CD14-positive monocyte (primary cell): ENCODE results near the gene WDR86. TPM values are rescaled to one million over a fixed set of nuclear protein-coding genes. Genes with fewer than 3 reads are reported as not detected.

ENCODE experiments used
- DNase-seq, 3 donors: peaks; one replicate each; pipeline ENCODE4 v3.0.0-alpha.2; 2011 to 2022
- H2AFZ ChIP-seq: 2 replicates; pipeline ENCODE4 v1.6.0; 2012; ENCODE audit warnings: mild to moderate bottlenecking, low read depth, low read length, inconsistent platforms; ENCODE audit not compliant: insufficient read depth, poor library complexity, severe bottlenecking
- H3K27ac ChIP-seq, 2 donors: 1 replicate in 1 of 2; 2 replicates in 1 of 2; pipeline ENCODE4 v1.5.1; 2012 to 2013; ENCODE audit warnings: low read length in 2 of 2, control low read depth in 1 of 2, inconsistent platforms in 1 of 2, low read depth in 1 of 2, mild to moderate bottlenecking in 1 of 2
- H3K27me3 ChIP-seq, 2 donors: one replicate each; pipeline versions ENCODE4 v1.6.0 to v1.6.1; 2011 to 2013; ENCODE audit warnings: low read length in 2 of 2; ENCODE audit not compliant: control insufficient read depth in 2 of 2, insufficient read depth in 2 of 2
- H3K36me3 ChIP-seq, 2 donors: replicated peaks in 1 of 2; 1 replicate in 1 of 2; 2 replicates in 1 of 2; pipeline versions ENCODE4 v1.5.1 to v1.6.1; 2012 to 2013; ENCODE audit warnings: low read length in 2 of 2, control low read depth in 1 of 2, inconsistent platforms in 1 of 2, mild to moderate bottlenecking in 1 of 2; ENCODE audit not compliant: insufficient read depth in 2 of 2, control insufficient read depth in 1 of 2
- H3K4me1 ChIP-seq, 2 donors: 1 replicate in 1 of 2; 2 replicates in 1 of 2; pipeline versions ENCODE4 v1.5.1 to v1.6.1; 2012 to 2013; ENCODE audit warnings: low read length in 2 of 2, control low read depth in 1 of 2, inconsistent platforms in 1 of 2, mild to moderate bottlenecking in 1 of 2, moderate library complexity in 1 of 2; ENCODE audit not compliant: insufficient read depth in 2 of 2, control insufficient read depth in 1 of 2
- H3K4me2 ChIP-seq: replicated peaks from 2 replicates; pipeline ENCODE3; 2012; ENCODE audit warnings: low read length, moderate library complexity, mild to moderate bottlenecking; ENCODE audit not compliant: poor library complexity, severe bottlenecking; ENCODE audit errors: extremely low read depth
- H3K4me3 ChIP-seq, 3 experiments: fragments of 200-600 bp in 1 of 3; sonication (generic) in 1 of 3; replicated peaks in 1 of 3; 1 replicate in 2 of 3; 2 replicates in 1 of 3; pipeline ENCODE4 v1.5.1; 2011 to 2013; ENCODE audit warnings: low read length in 3 of 3, mild to moderate bottlenecking in 3 of 3, control low read depth in 2 of 3, low read depth in 2 of 3, inconsistent platforms in 1 of 3, moderate library complexity in 1 of 3
- H3K79me2 ChIP-seq: 2 replicates; pipeline ENCODE4 v1.6.0; 2012; ENCODE audit warnings: mild to moderate bottlenecking, control low read depth, inconsistent platforms, low read length, moderate library complexity; ENCODE audit not compliant: insufficient read depth
- H3K9ac ChIP-seq: 2 replicates; pipeline ENCODE4 v1.6.0; 2017; ENCODE audit warnings: low read length, mild to moderate bottlenecking; ENCODE audit not compliant: insufficient read depth, poor library complexity, severe bottlenecking
- H3K9me3 ChIP-seq, 2 donors: replicated peaks in 1 of 2; 1 replicate in 1 of 2; 2 replicates in 1 of 2; pipeline versions ENCODE4 v1.5.1 to v1.6.1; 2012 to 2013; ENCODE audit warnings: low read length in 2 of 2, control low read depth in 1 of 2; ENCODE audit not compliant: control insufficient read depth in 1 of 2, insufficient read depth in 1 of 2
- H4K20me1 ChIP-seq: 2 replicates; pipeline ENCODE4 v1.6.0; 2012; ENCODE audit warnings: mild to moderate bottlenecking, low read length, control low read depth, moderate library complexity; ENCODE audit not compliant: insufficient read depth
- H3K27ac Mint-ChIP-seq, 7 donors: one replicate each; pipeline ENCODE4 v1.8.0; 2020; ENCODE audit warnings: mild to moderate bottlenecking in 7 of 7, mixed read lengths in 7 of 7, moderate library complexity in 6 of 7, inconsistent platforms in 2 of 7
- H3K27me3 Mint-ChIP-seq, 3 donors: one replicate each; pipeline ENCODE4 v1.8.0; 2021 to 2022; ENCODE audit warnings: low read depth in 3 of 3, mild to moderate bottlenecking in 3 of 3, mixed read lengths in 3 of 3, moderate library complexity in 3 of 3, inconsistent platforms in 1 of 3
- H3K36me3 Mint-ChIP-seq, 2 donors: one replicate each; pipeline ENCODE4 v1.8.0; 2020; ENCODE audit warnings: mixed read lengths in 2 of 2, inconsistent platforms in 1 of 2, mild to moderate bottlenecking in 1 of 2
- H3K4me1 Mint-ChIP-seq: one replicate; pipeline ENCODE4 v1.8.0; 2020; ENCODE audit warnings: mild to moderate bottlenecking, mixed read lengths
- H3K4me3 Mint-ChIP-seq, 2 donors: one replicate each; pipeline ENCODE4 v1.8.0; 2020; ENCODE audit warnings: mild to moderate bottlenecking in 2 of 2, mixed read lengths in 2 of 2, moderate library complexity in 1 of 2
- H3K9me3 Mint-ChIP-seq, 7 donors: one replicate each; pipeline ENCODE4 v1.8.0; 2020 to 2022; ENCODE audit warnings: mixed read lengths in 7 of 7, mild to moderate bottlenecking in 6 of 7, moderate library complexity in 6 of 7, inconsistent platforms in 2 of 7
- WGBS: methylation state at CpG from one replicate; pipeline ENCODE4 v1.1.5; 2013; ENCODE audit warnings: missing lambda C conversion rate; ENCODE audit not compliant: insufficient coverage; 5-methylcytosine and 5-hydroxymethylcytosine counted together
- intact Hi-C, 2 donors: fragments of 100-400 bp; cut with micrococcal nuclease; formaldehyde crosslinking; loops; one replicate each; pipeline versions ENCODE4 v1.15.0 to v1.15.1; 2023
- polyA plus RNA-seq, 3 donors: library from polyadenylated mRNA; depleted of rRNA in 1 of 3; unstranded in 2 of 3; stranded (reverse) in 1 of 3; fragments of 300-500 nt in 2 of 3; fragments of >200 nt in 1 of 3; fragmentation: Illumina TruSeq in 2 of 3; gene quantifications; 1 replicate in 2 of 3; 2 replicates in 1 of 3; pipeline ENCODE4 v1.2.3, GENCODE V29; 2012 to 2021
- TF ChIP-seq, protein P1 (sequence below): fragments of 200-600 bp; IDR thresholded peaks from one replicate; pipeline ENCODE4 v1.8.0; 2022; ENCODE audit warnings: antibody characterized with exemption, mild to moderate bottlenecking

The WDR86 gene
- polyA plus RNA-seq, 3 donors: 0.11 to 0.30 (median 0.24) TPM

DNA sequence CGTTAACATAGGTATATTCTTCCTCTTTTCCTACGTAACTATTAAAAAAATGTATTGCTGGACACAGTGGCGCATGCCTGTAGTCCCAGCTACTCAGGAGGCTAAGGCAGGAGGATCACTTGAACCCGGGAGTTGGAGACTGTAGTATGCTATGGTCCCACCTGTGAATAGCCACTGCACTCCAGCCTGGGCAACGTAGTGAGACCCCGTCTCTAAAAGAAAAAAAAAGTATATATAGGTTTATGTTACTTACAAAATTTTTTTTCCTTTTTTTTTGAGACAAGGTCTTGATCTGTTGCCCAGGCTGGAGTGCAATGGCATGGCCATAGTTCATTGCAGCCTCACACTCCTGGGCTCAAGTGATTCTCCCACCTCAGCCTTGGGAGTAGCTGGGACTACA, 62.6 kb downstream of the WDR86 start:
- H3K4me1 ChIP-seq: peaks cover 33 to 37% of the 10 kb centered on the region in 2 donors
- intact Hi-C loops: loop anchor here in 1 of 2 donors (5.0 kb wide), 1 partner anchor 120 kb away; the partner anchor contains the start of gene ABCF2
- peaks cover 29 to 53% of the 10 kb centered on the region in 2 donors for H3K36me3 ChIP-seq
- TF ChIP-seq, protein P1, sequence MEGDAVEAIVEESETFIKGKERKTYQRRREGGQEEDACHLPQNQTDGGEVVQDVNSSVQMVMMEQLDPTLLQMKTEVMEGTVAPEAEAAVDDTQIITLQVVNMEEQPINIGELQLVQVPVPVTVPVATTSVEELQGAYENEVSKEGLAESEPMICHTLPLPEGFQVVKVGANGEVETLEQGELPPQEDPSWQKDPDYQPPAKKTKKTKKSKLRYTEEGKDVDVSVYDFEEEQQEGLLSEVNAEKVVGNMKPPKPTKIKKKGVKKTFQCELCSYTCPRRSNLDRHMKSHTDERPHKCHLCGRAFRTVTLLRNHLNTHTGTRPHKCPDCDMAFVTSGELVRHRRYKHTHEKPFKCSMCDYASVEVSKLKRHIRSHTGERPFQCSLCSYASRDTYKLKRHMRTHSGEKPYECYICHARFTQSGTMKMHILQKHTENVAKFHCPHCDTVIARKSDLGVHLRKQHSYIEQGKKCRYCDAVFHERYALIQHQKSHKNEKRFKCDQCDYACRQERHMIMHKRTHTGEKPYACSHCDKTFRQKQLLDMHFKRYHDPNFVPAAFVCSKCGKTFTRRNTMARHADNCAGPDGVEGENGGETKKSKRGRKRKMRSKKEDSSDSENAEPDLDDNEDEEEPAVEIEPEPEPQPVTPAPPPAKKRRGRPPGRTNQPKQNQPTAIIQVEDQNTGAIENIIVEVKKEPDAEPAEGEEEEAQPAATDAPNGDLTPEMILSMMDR: no peak
- no peaks in the 10 kb centered on the region for H3K9me3 ChIP-seq
- Mint-ChIP-seq H3K27ac (no peak overlapping the region), H3K4me1 (peaks cover 36% of the 10 kb centered on the region), H3K4me3 (no peak overlapping the region), H3K9me3 (no peaks in the 10 kb centered on the region), H3K36me3 (peaks cover 37 to 55% of the 10 kb centered on the region in 2 donors), H3K27me3 (peaks cover 0 to 3% (median 0%) of the 10 kb centered on the region in 3 donors)
- no peak overlapping the region for H3K9ac ChIP-seq
- no peak overlapping the region for H3K4me3 ChIP-seq
- WGBS: no CpG with 5 or more reads among the region's 6 CpGs
- H3K79me2 ChIP-seq: peaks cover 16% of the 10 kb centered on the region
- H4K20me1 ChIP-seq: peaks cover 11% of the 10 kb centered on the region
- H2AFZ ChIP-seq: no peak overlapping the region
- no peak overlapping the region for H3K4me2 ChIP-seq
- no peak for DNase-seq
- H3K27ac ChIP-seq: no peak overlapping the region
- H3K27me3 ChIP-seq: no peaks in the 10 kb centered on the region

DNA sequence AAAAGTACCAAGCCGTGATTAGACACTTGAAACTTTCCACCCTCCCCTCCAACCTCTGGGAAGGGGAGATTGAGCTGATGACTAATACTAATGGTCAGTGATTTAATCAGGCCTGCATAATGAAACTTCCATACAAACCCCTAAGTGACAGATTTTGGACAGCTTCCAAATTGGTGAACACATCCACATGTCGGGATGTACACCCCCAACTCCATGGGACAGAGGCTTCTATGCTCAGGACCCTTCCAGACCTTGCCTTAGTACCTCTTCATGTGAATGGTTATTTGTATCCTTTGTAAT, 63.4 kb downstream of the WDR86 start:
- Mint-ChIP-seq H3K4me3 (no peak overlapping the region), H3K27me3 (peaks cover 0 to 3% (median 0%) of the 10 kb centered on the region in 3 donors), H3K27ac (peak overlapping the region in 1 of 7 donors; percentile 48), H3K36me3 (peaks cover 37 to 52% of the 10 kb centered on the region in 2 donors), H3K9me3 (no peaks in the 10 kb centered on the region), H3K4me1 (peaks cover 29% of the 10 kb centered on the region)
- H3K27ac ChIP-seq: peak overlapping the region in 1 of 2 donors; percentile 40
- no peak overlapping the region for H3K4me3 ChIP-seq
- H2AFZ ChIP-seq: no peak overlapping the region
- H3K27me3 ChIP-seq: no peaks in the 10 kb centered on the region
- no CpG with 5 or more reads among the region's 2 CpGs for WGBS
- no peak overlapping the region for H3K9ac ChIP-seq
- peaks cover 29 to 45% of the 10 kb centered on the region in 2 donors for H3K36me3 ChIP-seq
- peaks cover 19% of the 10 kb centered on the region for H3K79me2 ChIP-seq
- H3K4me1 ChIP-seq: peaks cover 25 to 30% of the 10 kb centered on the region in 2 donors
- no peak overlapping the region for H3K4me2 ChIP-seq
- TF ChIP-seq, protein P1: no peak
- H3K9me3 ChIP-seq: no peaks in the 10 kb centered on the region
- peaks cover 11% of the 10 kb centered on the region for H4K20me1 ChIP-seq
- intact Hi-C loops: loop anchor here in 1 of 2 donors (5.0 kb wide), 1 partner anchor 119 kb away; the partner anchor contains the start of gene ABCF2
- DNase-seq: no peak
